Mammary epithelial cell (primary cell): ENCODE results near the gene EIF2A.

Experiments used
- CTCF ChIP-seq, 2 donors: IDR thresholded peaks in 1 of 2; conservative IDR thresholded peaks in 1 of 2; 2 replicates each; pipeline ENCODE4 v1.5.1; 2011 to 2012; ENCODE audit warnings: inconsistent platforms in 2 of 2, low read length in 2 of 2, mild to moderate bottlenecking in 2 of 2, control low read depth in 1 of 2, low read depth in 1 of 2; ENCODE audit not compliant: insufficient read depth in 1 of 2; ENCODE audit errors: extremely low read depth in 1 of 2
- EZH2 ChIP-seq: IDR thresholded peaks from 2 replicates; pipeline ENCODE4 v1.6.1; 2012; ENCODE audit warnings: low read length, inconsistent platforms, borderline replicate concordance

- TF ChIP-seq EZH2 (no peak), CTCF (conservative IDR thresholded peaks at IDR 0.05 in 1 of 2, IDR thresholded peaks at IDR 0.05 in 1 of 2; ENCODE audit: extremely low read depth in 1 of 2, insufficient read depth in 1 of 2, low read depth in 1 of 2, low read length in 2 of 2) (no peak)
These were observed 35.3 kb upstream of the EIF2A start for GRCh38 chr3:150511122-150511821.
